Ascending aorta (tissue), 2 donors: Measurements from ENCODE around the gene P2RX1. TPM values are rescaled to one million over a fixed set of nuclear protein-coding genes. Genes with fewer than 3 reads are reported as not detected.

Experiments
- DNase-seq, 2 donors: peaks; one replicate each; pipeline ENCODE4 v3.0.0-alpha.2; 2019; ENCODE audit warnings: low spot score in 2 of 2
- H3K27ac ChIP-seq, 2 donors: fragments of 200-600 bp; sonication (generic); one replicate each; pipeline ENCODE4 v1.5.1; 2016 to 2017; ENCODE audit warnings: mild to moderate bottlenecking in 1 of 2
- H3K27me3 ChIP-seq: fragments of 200-600 bp; sonication (generic); one replicate; pipeline ENCODE4 v1.5.1; 2017
- H3K36me3 ChIP-seq, 2 donors: fragments of 200-600 bp; sonication (generic); one replicate each; pipeline ENCODE4 v1.5.1; 2016
- H3K4me1 ChIP-seq, 2 donors: fragments of 200-600 bp; sonication (generic); one replicate each; pipeline ENCODE4 v1.5.1; 2016 to 2017; ENCODE audit warnings: mild to moderate bottlenecking in 1 of 2
- H3K4me3 ChIP-seq, 2 donors: fragments of 200-600 bp; sonication (generic); one replicate each; pipeline ENCODE4 v1.5.1; 2016 to 2017; ENCODE audit warnings: mild to moderate bottlenecking in 1 of 2
- H3K9me3 ChIP-seq, 2 donors: fragments of 200-600 bp; sonication (generic); one replicate each; pipeline ENCODE4 v1.5.1; 2016
- CTCF ChIP-seq, 3 experiments: fragments of 200-600 bp in 2 of 3; fragments of 450-650 bp in 1 of 3; sonication (generic) in 2 of 3; IDR thresholded peaks; one replicate each; pipeline ENCODE4 v1.5.1; 2016 to 2019; ENCODE audit warnings: antibody characterized with exemption in 3 of 3, mild to moderate bottlenecking in 1 of 3, moderate library complexity in 1 of 3
- intact Hi-C: fragments of 100-400 bp; cut with DNase I; formaldehyde crosslinking; loops from one replicate; pipeline ENCODE4 v1.15.1; 2023
- total RNA-seq: library from RNA; depleted of rRNA; stranded (reverse); fragments of >200 nt; gene quantifications from one replicate; pipeline ENCODE4 v1.1.0, GENCODE V29; 2016

The P2RX1 gene
- total RNA-seq: not detected

DNA sequence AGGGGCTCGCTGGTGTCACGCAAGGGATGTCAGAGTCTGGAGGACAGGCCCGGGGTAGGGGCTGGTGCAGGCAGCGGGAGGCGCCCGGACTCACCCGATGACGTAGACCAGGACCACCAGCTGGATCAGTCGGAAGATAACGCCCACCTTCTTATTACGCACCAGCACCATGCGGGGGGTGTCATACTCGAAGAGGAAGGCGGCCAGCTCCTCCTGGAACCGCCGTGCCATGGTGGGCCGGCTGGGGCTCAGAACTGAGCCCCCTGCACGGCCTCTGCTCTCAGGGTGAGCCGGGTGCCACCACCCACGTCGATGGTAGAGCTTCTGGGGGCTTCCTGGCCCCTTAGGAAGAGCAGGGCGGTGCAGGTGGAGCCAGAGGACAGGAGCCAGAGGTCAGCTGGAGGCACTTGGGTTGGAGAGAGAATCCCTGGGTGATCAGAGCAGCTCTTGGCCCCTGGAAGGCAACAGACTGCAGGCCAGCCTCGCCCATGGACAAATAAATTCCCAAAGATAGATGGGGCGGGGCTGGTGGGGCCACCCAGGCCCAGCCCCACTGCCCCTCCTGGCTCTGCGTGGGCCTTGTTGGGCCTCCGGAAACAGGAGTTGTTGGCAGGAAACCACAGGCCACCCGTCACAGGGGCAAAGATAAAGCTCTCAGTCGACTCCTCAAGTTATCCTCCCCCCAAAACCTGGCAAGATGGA lies at the start of gene P2RX1:
TSS of gene P2RX1 (minus strand) at position 471 of the 702 bp plus-strand sequence. CDS start at position 231, 240 bp downstream.
- intact Hi-C loops: loop anchor here (2.0 kb wide), 1 partner anchor 159 kb away; no protein-coding TSS in a partner anchor
- no peak for DNase-seq
- no peaks in the 10 kb centered on the region for H3K27me3 ChIP-seq
- no peaks in the 10 kb centered on the region for H3K36me3 ChIP-seq
- H3K4me1 ChIP-seq: peaks cover 9 to 17% of the 10 kb centered on the region in 2 donors
- H3K27ac ChIP-seq: peak within 1 kb of the TSS; percentile 50 to 88
- no peak within 1 kb of the TSS for H3K4me3 ChIP-seq
- H3K9me3 ChIP-seq: no peaks in the 10 kb centered on the region
- no peak for TF ChIP-seq CTCF (IDR thresholded peaks at IDR 0.05)

GRCh38 chr17:3965118-3965800 lies 49.0 kb upstream of the P2RX1 start:
- Histone ChIP-seq H3K36me3 (no peaks in the 10 kb centered on the region), H3K9me3 (no peaks in the 10 kb centered on the region), H3K4me1 (peaks cover 10 to 16% of the 10 kb centered on the region in 2 donors), H3K27ac (peak overlapping the region; percentile 75 to 85), H3K27me3 (no peaks in the 10 kb centered on the region), H3K4me3 (peak overlapping the region; percentile 65 to 71)
- intact Hi-C loops: no loop called here
- no peak for TF ChIP-seq CTCF (IDR thresholded peaks at IDR 0.05)
- peak; percentile 35 to 80 for DNase-seq

- DNase-seq: no peak
- Histone ChIP-seq H3K27me3 (no peaks in the 10 kb centered on the region), H3K27ac (peak within 1 kb of the TSS; percentile 75 to 85), H3K4me3 (peak within 1 kb of the TSS; percentile 65 to 71), H3K36me3 (no peaks in the 10 kb centered on the region), H3K9me3 (no peaks in the 10 kb centered on the region), H3K4me1 (peaks cover 10 to 22% of the 10 kb centered on the region in 2 donors)
- intact Hi-C loops: no loop called here
- peak in 1 of 3 experiments; percentile 3 for TF ChIP-seq CTCF (IDR thresholded peaks at IDR 0.05)
Measured at GRCh38 chr17:3964203-3965117, 48.2 kb upstream of the P2RX1 start, which contains the start of gene ATP2A3. Gene ATP2A3 (minus strand): TSS chr17:3964437. CDS start chr17:3964291, 146 bp downstream.

DNA sequence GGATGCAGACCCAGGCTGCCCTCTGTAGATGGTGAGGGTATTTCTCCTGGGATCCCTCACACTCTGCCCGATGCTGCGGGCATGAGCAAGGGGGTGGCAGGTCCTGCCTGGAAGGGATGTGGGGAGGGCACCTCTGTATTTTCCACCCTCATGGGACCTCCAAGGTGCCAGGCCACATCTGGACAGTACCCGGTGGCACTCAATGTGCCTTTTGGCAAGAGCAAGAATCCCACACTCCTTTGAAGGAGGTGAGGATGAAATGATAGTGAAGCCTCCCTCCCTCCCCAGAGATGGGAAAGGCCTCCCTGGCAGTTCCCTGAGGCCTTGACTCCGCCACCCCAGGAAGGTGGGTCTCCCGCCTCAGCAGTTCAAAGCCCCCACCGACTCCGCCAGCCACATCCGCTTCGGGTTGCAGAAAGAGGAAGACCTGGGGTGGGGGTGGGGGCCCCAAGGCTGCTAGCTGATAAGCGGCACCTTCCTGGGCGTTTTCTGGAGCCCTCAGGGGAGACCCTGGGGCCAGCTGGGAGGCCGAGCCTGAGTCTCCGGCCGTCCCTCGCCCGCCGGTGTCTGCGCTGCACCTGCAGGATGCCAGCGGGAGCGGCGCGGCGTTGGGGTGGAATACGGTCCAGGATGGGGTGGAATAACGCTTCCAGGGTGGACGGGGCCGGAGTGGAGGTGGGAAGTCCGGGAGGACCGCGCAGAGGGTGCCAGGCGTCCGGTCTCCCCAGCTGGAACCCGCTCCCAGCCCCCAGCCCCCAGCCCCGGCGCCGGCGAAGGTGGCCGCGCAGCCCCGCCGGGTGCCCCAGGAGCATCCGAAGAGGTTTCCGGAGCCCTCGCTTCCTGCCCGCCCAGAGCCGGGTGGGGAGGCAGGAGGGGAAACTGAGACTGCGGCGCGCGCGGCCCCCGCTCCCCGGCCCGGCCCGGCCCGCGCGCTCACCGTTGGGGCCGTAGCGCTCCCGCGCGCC lies 47.3 kb upstream of the P2RX1 start:
- Histone ChIP-seq H3K36me3 (no peaks in the 10 kb centered on the region), H3K4me3 (peak overlapping the region; percentile 65 to 71), H3K4me1 (peaks cover 10 to 25% of the 10 kb centered on the region in 2 donors), H3K27me3 (no peaks in the 10 kb centered on the region), H3K27ac (peak overlapping the region; percentile 12 to 85), H3K9me3 (no peaks in the 10 kb centered on the region)
- intact Hi-C loops: loop anchor here (2.0 kb wide), 1 partner anchor 39 kb away; no protein-coding TSS in a partner anchor
- no peak for TF ChIP-seq CTCF (IDR thresholded peaks at IDR 0.05)
- no peak for DNase-seq
